22Rv1 (cell line): Measurements from ENCODE around the gene LARGE2.

ENCODE experiments used
- CTCF ChIP-seq: fragments of 450-650 bp; IDR thresholded peaks from 2 replicates; pipeline ENCODE4 v1.5.1; 2017; ENCODE audit warnings: mild to moderate bottlenecking
- ZFX ChIP-seq: fragments of 450-650 bp; IDR thresholded peaks from 2 replicates; pipeline ENCODE4 v1.6.1; 2017; ENCODE audit warnings: antibody characterized with exemption, borderline replicate concordance

- TF ChIP-seq CTCF: no peak
- no peak for TF ChIP-seq ZFX
Observed at GRCh38 chr11:45889555-45889954, 32.9 kb upstream of the LARGE2 start.
